Lower lobe of right lung (tissue), 2 donors: Measurements from ENCODE around the gene PPEF2. TPM values are rescaled to one million over a fixed set of nuclear protein-coding genes. Genes with fewer than 3 reads are reported as not detected.
A peak's percentile ranks its signal among the peaks of the same experiment; 100 is the strongest.

Experiments used
- ATAC-seq, 2 donors: fragments of 200-7000 bp; cut with Tn5 transposase; one replicate each; pipeline ENCODE4 v1.9.1; 2020 to 2022; ENCODE audit warnings: mild to moderate bottlenecking in 2 of 2, moderate library complexity in 2 of 2
- DNase-seq: peaks from one replicate; pipeline ENCODE4 v3.0.0-alpha.2; 2020
- H3K27ac ChIP-seq: fragments of 200-600 bp; one replicate; pipeline ENCODE4 v1.8.0; 2022
- H3K27me3 ChIP-seq: fragments of 200-600 bp; one replicate; pipeline ENCODE4 v1.8.0; 2022; ENCODE audit warnings: low read depth
- H3K36me3 ChIP-seq: fragments of 200-600 bp; one replicate; pipeline ENCODE4 v1.8.0; 2022; ENCODE audit warnings: mild to moderate bottlenecking
- H3K4me1 ChIP-seq: fragments of 200-600 bp; one replicate; pipeline ENCODE4 v1.8.0; 2022
- H3K4me3 ChIP-seq: fragments of 200-600 bp; one replicate; pipeline ENCODE4 v1.8.0; 2022; ENCODE audit warnings: mild to moderate bottlenecking
- H3K9me3 ChIP-seq: fragments of 200-600 bp; one replicate; pipeline ENCODE4 v1.8.0; 2022
- intact Hi-C: fragments of 100-400 bp; cut with DNase I; formaldehyde crosslinking; loops from one replicate; pipeline ENCODE4 v1.11.0; 2022
- total RNA-seq: library from RNA; stranded (reverse); fragmentation: NEBNext Ultra II Directional; extraction: Animal tissue kit (Norgen Biotek cat#: 25700); gene quantifications from one replicate; pipeline ENCODE4 v1.2.1, GENCODE V29; 2021
- TF ChIP-seq, protein P1 (sequence below): fragments of 200-600 bp; IDR thresholded peaks from one replicate; pipeline ENCODE4 v1.8.0; 2022; ENCODE audit warnings: antibody characterized with exemption, mild to moderate bottlenecking
- donor health status: DM: no; HTN: yes; CAD: no; lungs with severe emphysema.

The PPEF2 gene
- total RNA-seq, 1 donor from 2014 or later = not detected

GRCh38 chr4:75843596-75843995 is 58.7 kb downstream of the PPEF2 start:
- H3K27ac ChIP-seq = peak overlapping the region; percentile 43
- peaks cover 19% of the 10 kb centered on the region for H3K4me1 ChIP-seq

GRCh38 chr4:75841641-75842520 is 60.4 kb downstream of the PPEF2 start:
- no peak for DNase-seq
- no peaks in the 10 kb centered on the region for H3K9me3 ChIP-seq

More at GRCh38 chr4:75843596-75843995, 58.7 kb downstream of the PPEF2 start:
- H3K9me3 ChIP-seq = no peaks in the 10 kb centered on the region
- ATAC-seq = no peak
- no peak for DNase-seq
- no peaks in the 10 kb centered on the region for H3K36me3 ChIP-seq
- no peaks in the 10 kb centered on the region for H3K27me3 ChIP-seq
- H3K4me3 ChIP-seq = no peak overlapping the region
- TF ChIP-seq, protein P1, sequence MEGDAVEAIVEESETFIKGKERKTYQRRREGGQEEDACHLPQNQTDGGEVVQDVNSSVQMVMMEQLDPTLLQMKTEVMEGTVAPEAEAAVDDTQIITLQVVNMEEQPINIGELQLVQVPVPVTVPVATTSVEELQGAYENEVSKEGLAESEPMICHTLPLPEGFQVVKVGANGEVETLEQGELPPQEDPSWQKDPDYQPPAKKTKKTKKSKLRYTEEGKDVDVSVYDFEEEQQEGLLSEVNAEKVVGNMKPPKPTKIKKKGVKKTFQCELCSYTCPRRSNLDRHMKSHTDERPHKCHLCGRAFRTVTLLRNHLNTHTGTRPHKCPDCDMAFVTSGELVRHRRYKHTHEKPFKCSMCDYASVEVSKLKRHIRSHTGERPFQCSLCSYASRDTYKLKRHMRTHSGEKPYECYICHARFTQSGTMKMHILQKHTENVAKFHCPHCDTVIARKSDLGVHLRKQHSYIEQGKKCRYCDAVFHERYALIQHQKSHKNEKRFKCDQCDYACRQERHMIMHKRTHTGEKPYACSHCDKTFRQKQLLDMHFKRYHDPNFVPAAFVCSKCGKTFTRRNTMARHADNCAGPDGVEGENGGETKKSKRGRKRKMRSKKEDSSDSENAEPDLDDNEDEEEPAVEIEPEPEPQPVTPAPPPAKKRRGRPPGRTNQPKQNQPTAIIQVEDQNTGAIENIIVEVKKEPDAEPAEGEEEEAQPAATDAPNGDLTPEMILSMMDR = no peak
- intact Hi-C loops = no loop called here

GRCh38 chr4:75834772-75835154 is 67.5 kb downstream of the PPEF2 start:
- Histone ChIP-seq H3K36me3 (no peaks in the 10 kb centered on the region), H3K27ac (no peak overlapping the region), H3K4me3 (no peak overlapping the region), H3K9me3 (no peaks in the 10 kb centered on the region), H3K27me3 (no peaks in the 10 kb centered on the region), H3K4me1 (no peaks in the 10 kb centered on the region)
- ATAC-seq (peak in 1 of 2 donors; percentile 23), DNase-seq (no peak)
- intact Hi-C loops = no loop called here
- TF ChIP-seq, protein P1 = no peak

More at GRCh38 chr4:75841641-75842520, 60.4 kb downstream of the PPEF2 start:
- peak; percentile 78 to 91 for ATAC-seq
- Histone ChIP-seq H3K4me1 (peaks cover 19% of the 10 kb centered on the region), H3K36me3 (no peaks in the 10 kb centered on the region), H3K27me3 (no peaks in the 10 kb centered on the region), H3K27ac (peak overlapping the region; percentile 11), H3K4me3 (no peak overlapping the region)
- TF ChIP-seq, protein P1 = no peak
- intact Hi-C loops = no loop called here

- H3K4me3 ChIP-seq = no peak overlapping the region
- DNase-seq (no peak), ATAC-seq (no peak)
- no peak overlapping the region for H3K27ac ChIP-seq
- H3K4me1 ChIP-seq = no peaks in the 10 kb centered on the region
- intact Hi-C loops = no loop called here
- no peaks in the 10 kb centered on the region for H3K9me3 ChIP-seq
- no peaks in the 10 kb centered on the region for H3K27me3 ChIP-seq
- no peaks in the 10 kb centered on the region for H3K36me3 ChIP-seq
- TF ChIP-seq, protein P1 = no peak
Measured at GRCh38 chr4:75834095-75834771, 68.0 kb downstream of the PPEF2 start.

GRCh38 chr4:75831856-75832405 is 70.3 kb downstream of the PPEF2 start:
- no peaks in the 10 kb centered on the region for H3K4me1 ChIP-seq
- ATAC-seq = peak in 1 of 2 donors; percentile 35
- no peaks in the 10 kb centered on the region for H3K9me3 ChIP-seq
- H3K36me3 ChIP-seq = no peaks in the 10 kb centered on the region
- no peaks in the 10 kb centered on the region for H3K27me3 ChIP-seq
- DNase-seq = no peak
- TF ChIP-seq, protein P1 = no peak
- H3K27ac ChIP-seq = no peak overlapping the region
- intact Hi-C loops = no loop called here
- no peak overlapping the region for H3K4me3 ChIP-seq
